AG09319 (cell line): ENCODE data around the gene CXCL8.

Experiments
- DNase-seq: peaks from one replicate; pipeline ENCODE4 v3.0.0-alpha.2; 2010; ENCODE audit warnings: low read depth; ENCODE audit errors: extremely low read depth
- CTCF ChIP-seq: IDR thresholded peaks from 2 replicates; pipeline ENCODE4 v1.5.1; 2011; ENCODE audit warnings: low read depth, mild to moderate bottlenecking, inconsistent platforms, low read length, moderate library complexity

Gene CXCL8

GRCh38 chr4:73702796-73703287, 37.5 kb upstream of the CXCL8 start:
- no peak for TF ChIP-seq CTCF
- no peak for DNase-seq

GRCh38 chr4:73703320-73703719, 37.0 kb upstream of the CXCL8 start:
- no peak for TF ChIP-seq CTCF
- DNase-seq = no peak

GRCh38 chr4:73704314-73705055, 35.9 kb upstream of the CXCL8 start:
- DNase-seq = peak; percentile 98
- no peak for TF ChIP-seq CTCF

GRCh38 chr4:73705056-73705432, 35.3 kb upstream of the CXCL8 start:
- no peak for DNase-seq
- TF ChIP-seq CTCF = no peak

GRCh38 chr4:73705721-73706120, 34.6 kb upstream of the CXCL8 start:
- no peak for TF ChIP-seq CTCF

GRCh38 chr4:73706811-73707210, 33.6 kb upstream of the CXCL8 start:
- no peak for DNase-seq
- TF ChIP-seq CTCF = no peak

More at GRCh38 chr4:73705721-73706120, 34.6 kb upstream of the CXCL8 start:
- no peak for DNase-seq

GRCh38 chr4:73707269-73707875, 33.0 kb upstream of the CXCL8 start:
- no peak for DNase-seq

More at GRCh38 chr4:73707269-73707875, 33.0 kb upstream of the CXCL8 start:
- no peak for TF ChIP-seq CTCF
